SK-N-SH (cell line): Measurements from ENCODE around the gene PPP2R5E. TPM values are rescaled to one million over a fixed set of nuclear protein-coding genes. Genes with fewer than 3 reads are reported as not detected.

Experiments used
- CTCF ChIA-PET: fragments of 300-600, 350-600 bp; formaldehyde crosslinking; extraction: SDS; loops from one replicate; lab custom pipeline; 2021; lab: Yijun Ruan, JAX
- POLR2A ChIA-PET: fragments of 350-600 bp; sonication (Branson Sonifier 250); formaldehyde crosslinking; extraction: SDS; loops from one replicate; lab custom pipeline; 2020; ENCODE audit warnings: antibody characterized with exemption, inconsistent platforms; lab: Yijun Ruan, JAX
- DNase-seq: peaks from one replicate; pipeline ENCODE4 v3.0.0; 2012
- H2AFZ ChIP-seq: fragments of 200-600 bp; sonication (generic); 2 replicates; pipeline ENCODE4 v1.8.1; 2016; ENCODE audit warnings: antibody characterized with exemption, mild to moderate bottlenecking, low read depth
- H3F3A ChIP-seq: fragments of 200-600 bp; sonication (generic); replicated peaks from 2 replicates; pipeline ENCODE3; 2016; ENCODE audit warnings: antibody characterized with exemption, mild to moderate bottlenecking; ENCODE audit not compliant: insufficient read depth
- H3K27ac ChIP-seq, 2 experiments: fragments of 200-500 bp in 1 of 2; fragments of 200-600 bp in 1 of 2; sonication (Bioruptor generic) in 1 of 2; sonication (generic), shearing (Covaris generic) in 1 of 2; 2 replicates each; pipeline versions ENCODE4 v1.5.1 to v1.6.1; 2014 to 2016; ENCODE audit warnings: low read depth in 2 of 2, inconsistent platforms in 1 of 2, low read length in 1 of 2, mild to moderate bottlenecking in 1 of 2, mixed read lengths in 1 of 2
- H3K27me3 ChIP-seq: fragments of 200-600 bp; sonication (generic), shearing (Covaris generic); 2 replicates; pipeline ENCODE4 v1.6.1; 2016; ENCODE audit warnings: mixed run types; ENCODE audit not compliant: insufficient read depth
- H3K36me3 ChIP-seq, 2 experiments: fragments of 200-500 bp in 1 of 2; fragments of 200-600 bp in 1 of 2; sonication (Bioruptor generic) in 1 of 2; sonication (generic) in 1 of 2; replicated peaks in 1 of 2; 2 replicates each; pipeline versions ENCODE3 to v1.5.1; 2014 to 2016; ENCODE audit warnings: low read length in 1 of 2, mild to moderate bottlenecking in 1 of 2; ENCODE audit not compliant: insufficient read depth in 2 of 2, control insufficient read depth in 1 of 2
- H3K4me1 ChIP-seq, 2 experiments: fragments of 200-500 bp in 1 of 2; fragments of 200-600 bp in 1 of 2; sonication (Bioruptor generic) in 1 of 2; sonication (generic), shearing (Covaris generic) in 1 of 2; 2 replicates each; pipeline versions ENCODE4 v1.5.1 to v1.6.1; 2014 to 2016; ENCODE audit warnings: low read depth in 1 of 2, low read length in 1 of 2, mixed run types in 1 of 2; ENCODE audit not compliant: insufficient read depth in 2 of 2, control insufficient read depth in 1 of 2
- H3K4me2 ChIP-seq: fragments of 200-600 bp; sonication (generic), shearing (Covaris generic); 2 replicates; pipeline ENCODE4 v1.6.1; 2017; ENCODE audit warnings: mixed run types
- H3K4me3 ChIP-seq, 2 experiments: fragments of 200-500 bp in 1 of 2; fragments of 200-600 bp in 1 of 2; sonication (Bioruptor generic) in 1 of 2; sonication (generic), shearing (Covaris generic) in 1 of 2; 2 replicates each; pipeline versions ENCODE4 v1.5.1 to v1.8.1; 2014 to 2016; ENCODE audit warnings: low read depth in 2 of 2, inconsistent platforms in 1 of 2, low read length in 1 of 2, mild to moderate bottlenecking in 1 of 2, mixed read lengths in 1 of 2, moderate library complexity in 1 of 2
- H3K79me2 ChIP-seq: fragments of 200-600 bp; sonication (generic); 2 replicates; pipeline ENCODE4 v1.8.1; 2017; ENCODE audit warnings: mild to moderate bottlenecking; ENCODE audit not compliant: insufficient read depth
- H3K9ac ChIP-seq: fragments of 200-600 bp; sonication (generic); 2 replicates; pipeline ENCODE4 v1.6.1; 2017; ENCODE audit warnings: mixed run types
- H3K9me2 ChIP-seq: fragments of 200-600 bp; sonication (generic); 2 replicates; pipeline ENCODE4 v1.6.1; 2017; ENCODE audit warnings: mixed run types
- H3K9me3 ChIP-seq: fragments of 200-600 bp; sonication (generic); 2 replicates; pipeline ENCODE4 v1.6.1; 2017; ENCODE audit warnings: mixed run types, mild to moderate bottlenecking, moderate library complexity
- H4K20me1 ChIP-seq: fragments of 200-600 bp; sonication (generic); 2 replicates; pipeline ENCODE4 v1.6.1; 2017; ENCODE audit warnings: mild to moderate bottlenecking, mixed run types; ENCODE audit not compliant: insufficient read depth
- CTCF ChIP-seq: fragments of 200-600 bp; sonication (generic); IDR thresholded peaks from 2 replicates; pipeline ENCODE4 v1.6.1; 2017; ENCODE audit warnings: antibody characterized with exemption, mild to moderate bottlenecking, moderate library complexity
- ELF1 ChIP-seq: IDR thresholded peaks from 2 replicates; pipeline ENCODE4 v1.4.0; 2012
- FOSL2 ChIP-seq: IDR thresholded peaks from 2 replicates; pipeline ENCODE4 v1.4.0; 2012; ENCODE audit warnings: low read depth, mild to moderate bottlenecking, moderate library complexity, borderline replicate concordance
- FOXJ3 ChIP-seq: sonication (generic); formaldehyde crosslinking; IDR thresholded peaks from 2 replicates; pipeline ENCODE4 v1.5.1; 2020; ENCODE audit warnings: mild to moderate bottlenecking, missing genetic modification reagents
- MEF2A ChIP-seq: IDR thresholded peaks from 2 replicates; pipeline ENCODE4 v1.4.0; 2012; ENCODE audit warnings: low read depth, borderline replicate concordance
- MXI1 ChIP-seq: IDR thresholded peaks from 2 replicates; pipeline ENCODE4 v1.6.1; 2012; ENCODE audit warnings: mild to moderate bottlenecking, low read depth, low read length, improper control_type of control experiment
- NRF1 ChIP-seq: IDR thresholded peaks from 2 replicates; pipeline ENCODE4 v1.6.1; 2012; ENCODE audit warnings: low read depth, mild to moderate bottlenecking, low read length
- RAD21 ChIP-seq: IDR thresholded peaks from 2 replicates; pipeline ENCODE4 v1.6.1; 2012; ENCODE audit warnings: mild to moderate bottlenecking, low read length
- REST ChIP-seq: IDR thresholded peaks from 2 replicates; pipeline ENCODE4 v1.6.1; 2012; ENCODE audit warnings: mild to moderate bottlenecking, low read depth, low read length, moderate library complexity
- RFX5 ChIP-seq: IDR thresholded peaks from 2 replicates; pipeline ENCODE4 v1.6.1; 2012; ENCODE audit warnings: mild to moderate bottlenecking, improper control_type of control experiment, low read length
- TAF1 ChIP-seq: IDR thresholded peaks from 2 replicates; pipeline ENCODE4 v1.6.1; 2012; ENCODE audit warnings: low read depth, mild to moderate bottlenecking, low read length, moderate library complexity, borderline replicate concordance
- USF2 ChIP-seq: fragments of 150-350 bp; IDR thresholded peaks from 2 replicates; pipeline ENCODE4 v1.6.1; 2017; ENCODE audit warnings: antibody characterized with exemption, low read length, low read depth, borderline replicate concordance
- YY1 ChIP-seq: IDR thresholded peaks from 2 replicates; pipeline ENCODE4 v1.4.0; 2012; ENCODE audit warnings: low read depth, mild to moderate bottlenecking
- WGBS: methylation state at CpG from one replicate; pipeline ENCODE4 v1.1.6; 2017; ENCODE audit warnings: low lambda C conversion rate; 5-methylcytosine and 5-hydroxymethylcytosine counted together
- polyA plus RNA-seq, 3 experiments: library from polyadenylated mRNA; depleted of rRNA; stranded (reverse); fragments of >200 nt; gene quantifications; 2 replicates each; pipeline ENCODE4 v1.2.3, GENCODE V29; 2012

The PPP2R5E gene
- polyA plus RNA-seq, 1 of the 3 experiments (the other 2 are of a cell fraction) = 4.4 TPM

- H3K36me3 ChIP-seq = no peaks in the 10 kb centered on the region
- H3K4me3 ChIP-seq = no peak overlapping the region
- ChIA-PET CTCF (interaction anchor here (0.6 to 2.5 kb wide), 2 partner anchors 18 to 33 kb away, joined by 3 to 11 read pairs; no protein-coding TSS in a partner anchor), POLR2A (no interaction called here)
- no peak overlapping the region for H3K9ac ChIP-seq
- no peak overlapping the region; a peak in 1 of 4 replicates for H3K27ac ChIP-seq
- no peak for DNase-seq
- WGBS = 70% methylated on average over 3 of the region's 3 CpGs
- H3K4me2 ChIP-seq = no peak overlapping the region
- H3K9me2 ChIP-seq = no peaks in the 10 kb centered on the region
- H3F3A ChIP-seq = peaks cover 13% of the 10 kb centered on the region
- H3K9me3 ChIP-seq = no peaks in the 10 kb centered on the region
- H3K4me1 ChIP-seq = peaks cover 21 to 31% of the 10 kb centered on the region in 2 experiments; a peak in 3 of 4 replicates
- H2AFZ ChIP-seq = no peak overlapping the region
- H3K79me2 ChIP-seq = peaks cover 96% of the 10 kb centered on the region
- peaks cover 80% of the 10 kb centered on the region for H4K20me1 ChIP-seq
- TF ChIP-seq NRF1 (no peak), YY1 (no peak), FOXJ3 (CRISPR knock-in tag) (no peak), MXI1 (no peak), RAD21 (no peak), TAF1 (no peak), USF2 (no peak), CTCF (no peak), RFX5 (no peak), MEF2A (no peak), FOSL2 (no peak), ELF1 (no peak)
- H3K27me3 ChIP-seq = no peaks in the 10 kb centered on the region
Observed at GRCh38 chr14:63474111-63474510, 69.1 kb downstream of the PPP2R5E start.

- ChIA-PET CTCF (interaction anchor here (0.6 kb wide), 1 partner anchor 84 kb away, joined by 3 read pairs; no protein-coding TSS in a partner anchor), POLR2A (no interaction called here)
- TF ChIP-seq CTCF (no peak), REST (no peak), RAD21 (no peak), USF2 (no peak), YY1 (no peak)
Observed at GRCh38 chr14:63472986-63473788, 70.0 kb downstream of the PPP2R5E start.

More at GRCh38 chr14:63472986-63473788, 70.0 kb downstream of the PPP2R5E start:
- H3K9me2 ChIP-seq = no peaks in the 10 kb centered on the region
- H3K4me2 ChIP-seq = no peak overlapping the region
- no peak overlapping the region for H3K4me3 ChIP-seq
- no peak for DNase-seq
- no peaks in the 10 kb centered on the region for H3K36me3 ChIP-seq
- no peaks in the 10 kb centered on the region for H3K27me3 ChIP-seq
- 91% methylated on average over 7 of the region's 7 CpGs for WGBS
- no peak overlapping the region for H2AFZ ChIP-seq
- peak overlapping the region in 1 of 2 experiments; percentile 43; a peak in 2 of 4 replicates for H3K27ac ChIP-seq
- H3K79me2 ChIP-seq = peaks cover 95% of the 10 kb centered on the region
- peaks cover 21 to 31% of the 10 kb centered on the region in 2 experiments; a peak in 3 of 4 replicates for H3K4me1 ChIP-seq
- no peak overlapping the region for H3K9ac ChIP-seq
- no peaks in the 10 kb centered on the region for H3K9me3 ChIP-seq
- peaks cover 78% of the 10 kb centered on the region for H4K20me1 ChIP-seq
- peaks cover 13% of the 10 kb centered on the region for H3F3A ChIP-seq
